Hepatocyte (in vitro differentiated cells): ENCODE measurements around the gene OPCML. TPM values are rescaled to one million over a fixed set of nuclear protein-coding genes. Genes with fewer than 3 reads are reported as not detected.

Experiments
- DNase-seq: peaks from one replicate; pipeline ENCODE4 v3.0.0-alpha.2; 2016; ENCODE audit warnings: low spot score
- H2AFZ ChIP-seq: fragments of 200-600 bp; sonication (generic); 2 replicates; pipeline ENCODE4 v1.6.0; 2016; ENCODE audit warnings: antibody characterized with exemption, mild to moderate bottlenecking
- H3K27ac ChIP-seq: fragments of 200-600 bp; sonication (generic); 2 replicates; pipeline ENCODE4 v1.5.1; 2016; ENCODE audit warnings: mild to moderate bottlenecking
- H3K27me3 ChIP-seq: fragments of 200-600 bp; sonication (generic); 2 replicates; pipeline ENCODE4 v1.6.1; 2016
- H3K36me3 ChIP-seq: fragments of 200-600 bp; sonication (generic); replicated peaks from 2 replicates; pipeline ENCODE4 v1.5.1; 2016; ENCODE audit warnings: low read depth; ENCODE audit not compliant: insufficient read depth
- H3K4me1 ChIP-seq: fragments of 200-600 bp; sonication (generic); 2 replicates; pipeline ENCODE4 v1.5.1; 2016; ENCODE audit warnings: mild to moderate bottlenecking, moderate library complexity; ENCODE audit not compliant: insufficient read depth
- H3K4me2 ChIP-seq: fragments of 200-600 bp; sonication (generic); 2 replicates; pipeline ENCODE4 v1.6.0; 2016
- H3K4me3 ChIP-seq: fragments of 200-600 bp; sonication (generic); 2 replicates; pipeline ENCODE4 v1.5.1; 2016; ENCODE audit warnings: mild to moderate bottlenecking
- H3K79me2 ChIP-seq: fragments of 200-600 bp; sonication (generic); 2 replicates; pipeline ENCODE4 v1.6.0; 2017; ENCODE audit warnings: mild to moderate bottlenecking
- H3K9me2 ChIP-seq: fragments of 200-600 bp; sonication (generic); replicated peaks from 2 replicates; pipeline ENCODE4 v1.6.0; 2017; ENCODE audit warnings: mild to moderate bottlenecking; ENCODE audit not compliant: insufficient read depth
- H3K9me3 ChIP-seq: fragments of 200-600 bp; sonication (generic); 2 replicates; pipeline ENCODE4 v1.5.1; 2016; ENCODE audit warnings: low read depth, mild to moderate bottlenecking
- H4K20me1 ChIP-seq: fragments of 200-600 bp; sonication (generic); 2 replicates; pipeline ENCODE4 v1.6.0; 2016; ENCODE audit warnings: mild to moderate bottlenecking; ENCODE audit not compliant: insufficient read depth, poor library complexity, severe bottlenecking
- CTCF ChIP-seq: fragments of 200-600 bp; sonication (generic); IDR thresholded peaks from 2 replicates; pipeline ENCODE4 v1.5.1; 2016; ENCODE audit warnings: antibody characterized with exemption, mild to moderate bottlenecking; ENCODE audit not compliant: poor library complexity
- EZH2 ChIP-seq: fragments of 200-600 bp; sonication (generic); IDR thresholded peaks from 2 replicates; pipeline ENCODE4 v1.6.1; 2016; ENCODE audit warnings: antibody characterized with exemption, mild to moderate bottlenecking, borderline replicate concordance
- EZH2phosphoT487 ChIP-seq: fragments of 200-600 bp; sonication (generic); IDR thresholded peaks from one replicate; pipeline ENCODE4 v1.6.1; 2018; ENCODE audit warnings: antibody characterized with exemption, mild to moderate bottlenecking, low read depth, moderate library complexity; ENCODE audit not compliant: unreplicated experiment, severe bottlenecking
- WGBS: methylation state at CpG from one replicate; pipeline ENCODE4 v1.1.6; 2016; ENCODE audit warnings: low lambda C conversion rate; ENCODE audit errors: missing lambda C conversion rate; 5-methylcytosine and 5-hydroxymethylcytosine counted together
- polyA plus RNA-seq: library from polyadenylated mRNA; unstranded; fragments of >200 nt; fragmentation: Nextera tagmentation; extraction: Ambion mirVana; gene quantifications from 2 replicates; pipeline ENCODE4 v1.2.1, GENCODE V29; 2016
- total RNA-seq: library from RNA; depleted of rRNA; stranded (reverse); fragments of >200 nt; gene quantifications from 2 replicates; pipeline ENCODE4 v1.2.3, GENCODE V29; 2014

OPCML gene
- total and polyA plus RNA-seq, 2 experiments from 2014 or later = 0.37 to 0.98 TPM

- no peak for TF ChIP-seq EZH2phosphoT487
- no peak for TF ChIP-seq CTCF
- Histone ChIP-seq H3K27ac (no peak overlapping the region), H3K36me3 (no peaks in the 10 kb centered on the region), H3K27me3 (peaks cover 9% of the 10 kb centered on the region), H4K20me1 (no peaks in the 10 kb centered on the region), H3K9me2 (no peaks in the 10 kb centered on the region), H3K4me1 (no peaks in the 10 kb centered on the region), H3K79me2 (no peaks in the 10 kb centered on the region), H2AFZ (no peak overlapping the region), H3K4me3 (no peak overlapping the region), H3K9me3 (no peaks in the 10 kb centered on the region), H3K4me2 (no peak overlapping the region)
- no peak for DNase-seq
- WGBS = 65% methylated on average over 3 of the region's 3 CpGs
Observed at GRCh38 chr11:132959693-132960092, 572.6 kb downstream of the OPCML start.

GRCh38 chr11:132957881-132958280 lies 574.4 kb downstream of the OPCML start:
- Histone ChIP-seq H3K79me2 (no peaks in the 10 kb centered on the region), H3K4me1 (no peaks in the 10 kb centered on the region), H3K9me3 (no peaks in the 10 kb centered on the region), H2AFZ (no peak overlapping the region), H4K20me1 (no peaks in the 10 kb centered on the region), H3K27ac (no peak overlapping the region), H3K4me3 (no peak overlapping the region), H3K9me2 (no peaks in the 10 kb centered on the region), H3K4me2 (no peak overlapping the region), H3K36me3 (no peaks in the 10 kb centered on the region), H3K27me3 (peaks cover 13% of the 10 kb centered on the region)
- no peak for TF ChIP-seq CTCF
- no peak for TF ChIP-seq EZH2phosphoT487
- TF ChIP-seq EZH2 = no peak
- no peak for DNase-seq
- WGBS = 81% methylated on average over 2 of the region's 2 CpGs

- Histone ChIP-seq H3K4me2 (no peak overlapping the region), H4K20me1 (no peaks in the 10 kb centered on the region), H3K9me3 (no peaks in the 10 kb centered on the region), H3K4me3 (no peak overlapping the region), H3K4me1 (peaks cover 5% of the 10 kb centered on the region), H3K36me3 (no peaks in the 10 kb centered on the region), H2AFZ (no peak overlapping the region), H3K27me3 (peaks cover 38% of the 10 kb centered on the region), H3K9me2 (no peaks in the 10 kb centered on the region), H3K79me2 (no peaks in the 10 kb centered on the region), H3K27ac (no peak overlapping the region)
- DNase-seq = no peak
- WGBS = 95% methylated on average over 1 of the region's 1 CpG
- no peak for TF ChIP-seq EZH2
- TF ChIP-seq EZH2phosphoT487 = no peak
- no peak for TF ChIP-seq CTCF
Observed at GRCh38 chr11:132948252-132948651, 584.0 kb downstream of the OPCML start.

DNA sequence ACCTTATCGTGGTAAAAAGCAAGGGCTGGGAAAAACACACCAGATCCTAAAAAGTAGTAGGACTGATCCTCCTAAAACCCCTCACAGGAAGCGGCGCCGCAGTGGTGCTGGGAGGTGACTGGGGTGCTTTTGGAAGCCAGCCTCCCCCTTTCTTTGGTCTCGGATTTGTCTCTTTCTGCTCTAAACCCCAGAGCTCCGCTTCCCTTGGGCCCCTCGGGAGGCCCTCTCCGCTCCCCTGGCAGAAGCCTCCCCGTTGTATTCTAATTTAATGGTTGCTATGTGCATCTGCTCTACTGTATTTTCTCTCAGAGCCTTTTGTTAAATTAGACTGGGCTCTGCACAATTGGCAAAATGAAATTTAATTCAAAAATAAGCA lies 587.7 kb downstream of the OPCML start:
- no peak overlapping the region for H3K4me3 ChIP-seq
- no peaks in the 10 kb centered on the region for H4K20me1 ChIP-seq
- peak; percentile 42 for TF ChIP-seq EZH2
- no peak for TF ChIP-seq CTCF
- no peak for TF ChIP-seq EZH2phosphoT487
- no peaks in the 10 kb centered on the region for H3K36me3 ChIP-seq
- no peak overlapping the region for H3K27ac ChIP-seq
- 36% methylated on average over 9 of the region's 9 CpGs for WGBS
- H3K9me3 ChIP-seq = no peaks in the 10 kb centered on the region
- H3K79me2 ChIP-seq = no peaks in the 10 kb centered on the region
- no peak for DNase-seq
- H3K4me1 ChIP-seq = peaks cover 8% of the 10 kb centered on the region
- no peak overlapping the region for H2AFZ ChIP-seq
- peak overlapping the region; percentile 88 for H3K4me2 ChIP-seq
- no peaks in the 10 kb centered on the region for H3K9me2 ChIP-seq
- peaks cover 58% of the 10 kb centered on the region for H3K27me3 ChIP-seq
